HG03064 (cell line): ENCODE data around the gene MIEF2.
"Not testable (repeated sequence)": the region's sequence is repeated elsewhere in the genome, so short reads cannot be mapped to it uniquely, and the experiment has no call there.

Source experiments
- ATAC-seq: cut with Tn5 transposase; IDR thresholded peaks from one replicate; pipeline ENCODE4 v1.9.1; 2021; ENCODE audit warnings: low read depth; ENCODE audit not compliant: unreplicated experiment

The MIEF2 gene, protein sequence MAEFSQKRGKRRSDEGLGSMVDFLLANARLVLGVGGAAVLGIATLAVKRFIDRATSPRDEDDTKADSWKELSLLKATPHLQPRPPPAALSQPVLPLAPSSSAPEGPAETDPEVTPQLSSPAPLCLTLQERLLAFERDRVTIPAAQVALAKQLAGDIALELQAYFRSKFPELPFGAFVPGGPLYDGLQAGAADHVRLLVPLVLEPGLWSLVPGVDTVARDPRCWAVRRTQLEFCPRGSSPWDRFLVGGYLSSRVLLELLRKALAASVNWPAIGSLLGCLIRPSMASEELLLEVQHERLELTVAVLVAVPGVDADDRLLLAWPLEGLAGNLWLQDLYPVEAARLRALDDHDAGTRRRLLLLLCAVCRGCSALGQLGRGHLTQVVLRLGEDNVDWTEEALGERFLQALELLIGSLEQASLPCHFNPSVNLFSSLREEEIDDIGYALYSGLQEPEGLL

GRCh38 chr17:18260332-18261145 is at the start of gene MIEF2:
Gene MIEF2, plus strand, starts transcription at chr17:18260662. Its CDS starts 2,059 bp downstream, at chr17:18262721.
- ATAC-seq = peak; percentile 62

DNA sequence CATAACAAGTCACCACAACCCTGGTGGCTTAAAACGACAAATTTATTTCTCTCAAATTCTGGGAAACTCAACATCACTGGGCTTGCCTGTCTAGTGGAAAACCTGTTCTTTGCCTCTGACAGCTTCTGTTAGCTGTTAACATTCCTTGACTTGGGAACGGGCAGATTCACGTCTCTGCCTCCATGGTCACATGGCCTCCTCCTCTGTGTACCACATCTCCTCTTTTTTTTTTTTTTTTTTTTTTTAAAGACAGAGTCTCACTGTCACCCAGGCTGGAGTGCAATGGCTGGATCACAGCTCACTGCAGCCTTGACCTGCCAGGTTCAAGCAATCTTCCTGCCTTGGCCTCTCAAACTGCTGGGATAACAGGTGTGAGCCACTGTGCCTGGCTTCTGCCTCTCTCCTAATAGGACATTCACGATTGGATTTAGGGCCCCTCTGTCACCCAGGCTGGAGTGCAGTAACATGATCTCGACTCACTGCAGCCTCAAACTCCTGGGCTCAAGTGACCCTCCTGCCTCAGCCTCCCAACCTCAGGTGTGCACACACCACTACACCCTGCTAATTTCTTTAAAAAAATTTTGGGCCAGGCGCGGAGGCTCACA is 46.7 kb upstream of the MIEF2 start:
- no peak for ATAC-seq

- not testable (repeated sequence) for ATAC-seq
Measured at GRCh38 chr17:18216906-18217305, 43.6 kb upstream of the MIEF2 start.

- ATAC-seq = no peak
Measured at GRCh38 chr17:18217412-18218015, 42.9 kb upstream of the MIEF2 start.

GRCh38 chr17:18218756-18219415 is 41.6 kb upstream of the MIEF2 start:
- no peak for ATAC-seq

- ATAC-seq = no peak
Measured at GRCh38 chr17:18224053-18224386, 36.4 kb upstream of the MIEF2 start.

GRCh38 chr17:18224387-18225120 is 35.9 kb upstream of the MIEF2 start:
- no peak for ATAC-seq

DNA sequence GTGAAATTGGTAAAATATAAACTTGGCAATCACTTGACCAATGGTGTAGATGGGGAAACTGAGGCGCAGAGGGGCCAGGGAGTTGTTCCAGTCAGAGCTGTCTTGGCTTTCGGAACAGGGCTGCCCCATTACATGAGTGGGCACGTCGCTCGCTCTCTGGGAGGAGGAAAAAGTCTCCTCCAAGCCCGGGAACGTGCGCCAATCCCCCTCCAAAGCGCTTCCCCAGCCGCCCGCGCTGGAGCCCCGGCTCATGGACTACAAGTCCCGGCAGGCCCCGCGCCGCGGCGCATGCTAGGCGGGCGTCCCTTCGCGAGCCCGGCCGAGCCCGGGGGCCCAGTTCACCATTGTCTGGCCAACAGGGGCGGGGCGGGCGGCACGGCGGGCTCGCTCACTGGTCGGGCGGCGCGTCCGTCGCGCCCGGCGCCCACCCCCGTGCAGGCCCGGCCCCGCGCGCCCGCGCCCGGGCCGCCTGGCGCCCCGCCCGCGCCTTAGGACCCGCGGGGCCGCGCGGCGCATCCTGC is 35.3 kb upstream of the MIEF2 start, which contains the start of gene LLGL1:
Gene LLGL1, plus strand, starts transcription at position 515 of the 521 bp plus-strand sequence. CDS start 48 bp downstream, outside the sequence.
- ATAC-seq = peak; percentile 80

GRCh38 chr17:18225642-18226283 is 34.7 kb upstream of the MIEF2 start:
- ATAC-seq = peak; percentile 27

DNA sequence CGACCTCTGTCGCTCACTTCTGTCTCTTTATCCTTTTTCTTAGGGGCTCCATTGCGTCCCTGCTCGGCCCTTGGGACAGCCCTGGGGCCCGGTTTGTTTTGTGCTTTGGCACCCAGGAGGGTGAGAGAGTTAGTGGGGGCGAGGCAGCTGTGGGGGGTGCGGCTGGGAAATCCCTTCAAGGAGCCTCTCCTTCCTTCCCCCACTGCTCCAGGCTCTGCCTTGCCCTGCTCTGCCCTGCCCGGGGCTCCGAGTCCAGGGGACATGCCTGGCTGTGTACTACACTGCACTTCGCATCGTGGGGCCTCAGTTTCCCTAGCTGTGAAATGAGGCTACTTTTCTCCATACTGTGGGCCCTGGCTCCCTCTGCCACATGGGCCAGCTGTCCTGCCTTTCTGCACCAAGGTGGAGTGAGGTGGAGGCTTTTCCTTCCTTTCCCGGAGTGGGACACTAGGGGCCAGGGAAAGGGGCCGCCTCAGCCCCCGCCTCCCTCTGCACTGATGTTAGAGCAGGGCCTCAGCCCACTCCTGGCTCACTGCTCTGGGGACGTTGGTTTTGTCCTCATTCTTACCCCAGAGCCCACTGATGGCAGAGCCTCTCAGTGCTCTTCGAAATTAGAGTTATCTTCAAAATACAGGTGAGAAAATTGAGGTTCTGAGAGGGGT is 34.0 kb upstream of the MIEF2 start:
- ATAC-seq = no peak

DNA sequence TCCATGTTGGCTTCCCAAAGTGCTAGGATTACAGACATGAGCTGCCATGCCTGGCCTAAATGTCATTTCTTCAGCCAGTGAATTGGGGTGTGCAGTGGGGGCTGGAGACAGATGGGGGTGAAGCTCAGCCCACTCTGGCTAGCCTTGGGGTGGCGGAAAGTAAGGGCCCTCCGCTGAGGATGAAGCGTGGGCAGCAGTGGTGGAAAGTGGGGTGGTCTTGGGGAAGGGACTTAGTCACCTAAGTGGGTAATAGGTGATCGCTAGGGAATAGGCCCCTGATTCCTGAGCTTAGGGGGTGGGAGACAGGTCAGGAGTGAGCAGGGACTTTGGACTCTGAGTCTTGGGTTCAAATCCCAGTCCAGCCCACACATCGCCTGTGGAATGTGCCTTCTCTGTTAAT is 32.8 kb upstream of the MIEF2 start:
- no peak for ATAC-seq

- no peak for ATAC-seq
Measured at GRCh38 chr17:18228176-18228682, 32.2 kb upstream of the MIEF2 start.

DNA sequence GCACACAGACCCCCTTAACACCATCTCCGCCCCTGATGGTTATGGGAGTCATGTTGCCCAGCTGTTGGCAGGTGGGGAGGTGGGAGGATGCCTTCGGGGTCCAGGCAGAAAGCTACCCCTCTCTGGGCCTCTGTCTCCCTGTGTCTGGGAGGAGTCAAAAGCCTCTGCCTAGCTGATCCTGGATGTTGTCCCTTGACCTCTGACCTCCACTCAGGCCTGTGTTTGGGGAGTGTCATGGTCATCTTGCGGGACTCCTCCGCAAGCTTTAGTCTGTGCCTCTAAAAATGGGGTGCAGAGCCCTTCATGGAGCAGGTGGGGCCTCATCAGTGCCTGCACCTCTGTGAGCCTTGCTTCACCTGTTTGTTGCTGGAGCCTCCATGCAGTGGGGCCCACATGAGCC is 31.2 kb upstream of the MIEF2 start:
- ATAC-seq = no peak

GRCh38 chr17:18229771-18230170 is 30.7 kb upstream of the MIEF2 start:
- ATAC-seq = no peak

DNA sequence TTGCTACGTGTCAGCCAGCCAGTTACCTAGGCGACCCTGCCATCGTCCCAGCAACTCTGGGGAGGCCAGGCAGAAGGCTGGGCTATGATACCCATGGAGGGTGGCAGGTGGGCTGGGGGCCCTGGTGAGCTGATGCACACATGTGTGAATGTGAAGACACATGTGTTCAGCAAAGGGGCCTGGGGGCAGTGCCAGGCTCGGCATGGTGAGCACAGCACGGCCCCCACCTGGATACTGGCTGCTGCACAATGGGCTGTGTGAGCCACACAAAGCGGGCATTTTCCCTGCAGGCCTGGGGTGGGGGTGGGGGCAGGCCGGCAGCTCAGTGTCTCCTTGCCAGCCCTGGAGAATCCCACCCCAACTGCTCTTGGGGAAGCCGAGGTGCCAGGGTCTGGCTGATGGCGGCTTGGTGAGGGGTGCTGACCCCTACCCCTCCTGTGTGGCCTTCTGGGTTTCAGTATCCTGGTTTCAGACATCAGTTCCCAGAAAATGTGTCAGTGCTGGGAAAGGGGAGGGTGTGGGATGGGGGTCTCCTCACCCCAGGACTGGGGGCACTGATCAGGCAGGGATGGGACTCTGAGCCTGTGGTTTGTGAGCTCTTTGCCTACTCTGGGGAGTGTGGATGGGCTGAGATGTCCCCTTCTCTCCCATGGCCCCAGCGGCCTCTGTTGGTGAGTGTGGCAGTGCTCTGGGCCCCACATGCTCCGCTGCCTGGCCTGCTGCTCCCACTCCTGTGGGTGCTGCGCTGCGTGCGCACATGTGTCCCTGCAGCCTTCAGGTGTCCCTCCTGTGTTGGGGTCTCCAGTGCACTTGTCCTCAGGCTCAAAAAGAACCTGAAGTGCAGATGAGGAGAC is 29.9 kb upstream of the MIEF2 start:
- ATAC-seq = no peak

DNA sequence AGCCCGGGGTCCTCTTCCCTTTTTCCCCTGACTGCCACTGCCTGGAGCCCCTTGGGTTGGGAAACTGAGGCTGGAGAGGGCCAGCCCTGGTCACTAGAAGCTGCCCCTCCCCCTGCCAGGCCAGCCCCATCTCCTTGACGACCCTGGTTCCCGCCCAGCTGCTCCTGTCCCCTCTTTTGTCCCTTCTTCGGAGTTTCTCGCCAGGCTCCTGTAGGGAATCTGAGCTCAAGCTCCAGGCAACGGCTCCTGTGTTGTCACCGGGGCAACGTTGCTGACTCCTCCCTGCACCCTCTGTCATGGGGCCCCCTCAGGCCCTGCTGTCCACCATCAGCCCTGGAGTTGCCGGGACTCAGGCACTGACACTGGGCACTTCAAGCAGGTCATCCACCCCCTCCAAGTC is 29.3 kb upstream of the MIEF2 start:
- ATAC-seq = no peak

DNA sequence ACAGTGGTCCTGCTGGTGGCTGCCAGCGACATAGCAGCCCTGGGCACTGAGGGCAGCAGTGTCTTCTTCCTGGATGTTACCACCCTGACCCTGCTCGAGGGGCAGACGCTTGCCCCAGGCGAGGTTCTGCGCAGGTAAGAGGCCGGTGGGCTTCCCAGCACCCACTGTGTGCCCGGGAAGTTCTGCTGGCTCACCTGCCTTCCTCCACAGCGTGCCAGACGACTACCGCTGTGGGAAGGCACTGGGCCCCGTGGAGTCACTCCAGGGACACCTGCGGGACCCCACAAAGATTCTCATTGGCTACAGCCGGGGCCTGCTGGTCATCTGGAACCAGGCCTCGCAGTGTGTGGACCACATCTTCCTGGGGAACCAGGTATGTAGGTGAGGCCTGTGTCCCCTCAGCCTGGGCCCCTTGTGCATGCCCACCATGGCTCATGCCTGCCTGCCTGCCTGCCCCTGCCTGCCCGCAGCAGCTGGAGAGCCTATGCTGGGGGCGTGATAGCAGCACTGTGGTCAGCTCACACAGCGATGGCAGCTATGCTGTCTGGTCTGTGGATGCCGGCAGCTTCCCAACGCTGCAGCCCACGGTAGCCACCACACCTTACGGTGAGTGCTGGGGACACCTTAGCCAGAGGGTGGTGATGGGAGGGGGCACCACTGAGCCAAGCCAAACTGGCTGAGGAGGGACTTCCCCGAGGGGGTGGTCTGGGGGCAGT is 26.5 kb upstream of the MIEF2 start:
- ATAC-seq = no peak
